WTC11 (cell line): ENCODE measurements around the gene WDR45. TPM values are rescaled to one million over a fixed set of nuclear protein-coding genes. Genes with fewer than 3 reads are reported as not detected.

Source experiments
- ATAC-seq: fragments of 200-7000 bp; cut with Tn5 transposase; 2 replicates; pipeline ENCODE4 v1.10.0; 2021; ENCODE audit warnings: mild to moderate bottlenecking, moderate library complexity
- CTCF ChIA-PET: fragments of 300-600 bp; sonication (Branson Sonifier 250); formaldehyde crosslinking; loops from one replicate; lab custom pipeline; 2021; ENCODE audit warnings: antibody characterized with exemption; lab: Charles Lee
- POLR2A ChIA-PET: fragments of 350-600 bp; sonication (Branson Sonifier 250); formaldehyde crosslinking; loops from one replicate; lab custom pipeline; 2021; ENCODE audit warnings: antibody characterized with exemption; lab: Charles Lee
- DNase-seq: peaks from one replicate; pipeline ENCODE4 v3.0.0; 2021; ENCODE audit warnings: low spot score
- H3K27ac Mint-ChIP-seq: 2 replicates; pipeline ENCODE4 v1.8.0; 2021; ENCODE audit warnings: mixed read lengths
- H3K27me3 Mint-ChIP-seq: 2 replicates; pipeline ENCODE4 v1.8.0; 2021; ENCODE audit warnings: low read depth, mild to moderate bottlenecking, moderate library complexity, mixed read lengths
- H3K36me3 Mint-ChIP-seq: 2 replicates; pipeline ENCODE4 v1.8.0; 2021; ENCODE audit warnings: mixed read lengths
- H3K4me1 Mint-ChIP-seq: 2 replicates; pipeline ENCODE4 v1.8.0; 2022; ENCODE audit warnings: mixed read lengths
- H3K4me3 Mint-ChIP-seq: 2 replicates; pipeline ENCODE4 v1.8.0; 2021; ENCODE audit warnings: mild to moderate bottlenecking, moderate library complexity, mixed read lengths
- H3K9me3 Mint-ChIP-seq: 2 replicates; pipeline ENCODE4 v1.8.0; 2021; ENCODE audit warnings: mixed read lengths
- ARID4B ChIP-seq: sonication (generic); formaldehyde crosslinking; IDR thresholded peaks from 2 replicates; pipeline ENCODE4 v1.8.0; 2023; ENCODE audit warnings: missing genetic modification reagents, mild to moderate bottlenecking, borderline replicate concordance
- CBFB ChIP-seq: sonication (generic); formaldehyde crosslinking; IDR thresholded peaks from 2 replicates; pipeline ENCODE4 v1.8.1; 2022; ENCODE audit warnings: mild to moderate bottlenecking, low read depth, missing genetic modification reagents
- GRHL2 ChIP-seq: fragments of 250-450 bp; sonication (Bioruptor Pico); IDR thresholded peaks from 2 replicates; pipeline ENCODE4 v1.8.0; 2022; ENCODE audit warnings: mild to moderate bottlenecking, moderate library complexity; ENCODE audit not compliant: insufficient replicate concordance, severe bottlenecking
- HMGXB4 ChIP-seq: sonication (generic); formaldehyde crosslinking; IDR thresholded peaks from 2 replicates; pipeline ENCODE4 v1.8.1; 2023; ENCODE audit warnings: mild to moderate bottlenecking, moderate library complexity, missing genetic modification reagents
- IRF1 ChIP-seq: sonication (generic); formaldehyde crosslinking; IDR thresholded peaks from 2 replicates; pipeline ENCODE4 v1.8.0; 2023; ENCODE audit warnings: missing genetic modification reagents
- NFATC4 ChIP-seq: fragments of 250-450 bp; sonication (Bioruptor Pico); IDR thresholded peaks from 2 replicates; pipeline ENCODE4 v1.9.0; 2021; ENCODE audit warnings: mild to moderate bottlenecking
- NFE2L1 ChIP-seq: sonication (generic); formaldehyde crosslinking; IDR thresholded peaks from 2 replicates; pipeline ENCODE4 v1.8.1; 2023; ENCODE audit warnings: missing genetic modification reagents
- NFYB ChIP-seq: sonication (generic); formaldehyde crosslinking; conservative IDR thresholded peaks from 2 replicates; pipeline ENCODE4 v1.8.0; 2022; ENCODE audit warnings: low read depth, missing genetic modification reagents
- PRDM15 ChIP-seq: sonication (generic); formaldehyde crosslinking; IDR thresholded peaks from 2 replicates; pipeline ENCODE4 v1.8.0; 2022; ENCODE audit warnings: missing genetic modification reagents
- PREB ChIP-seq: sonication (generic); formaldehyde crosslinking; IDR thresholded peaks from 2 replicates; pipeline ENCODE4 v1.8.1; 2022; ENCODE audit warnings: mild to moderate bottlenecking, missing genetic modification reagents, moderate library complexity, borderline replicate concordance
- RORB ChIP-seq: fragments of 250-450 bp; sonication (Bioruptor Pico); IDR thresholded peaks from 2 replicates; pipeline ENCODE4 v1.9.0; 2021; ENCODE audit warnings: mild to moderate bottlenecking
- SOX15 ChIP-seq: fragments of 250-450 bp; sonication (Bioruptor Pico); IDR thresholded peaks from 2 replicates; pipeline ENCODE4 v1.9.0; 2021; ENCODE audit warnings: mild to moderate bottlenecking
- TEAD1 ChIP-seq: sonication (generic); formaldehyde crosslinking; IDR thresholded peaks from 2 replicates; pipeline ENCODE4 v1.8.0; 2022; ENCODE audit warnings: mild to moderate bottlenecking, missing genetic modification reagents
- USF2 ChIP-seq: sonication (generic); formaldehyde crosslinking; IDR thresholded peaks from 2 replicates; pipeline ENCODE4 v1.8.1; 2023; ENCODE audit warnings: mild to moderate bottlenecking, missing genetic modification reagents, moderate library complexity
- ZBTB43 ChIP-seq: sonication (generic); formaldehyde crosslinking; IDR thresholded peaks from 2 replicates; pipeline ENCODE4 v1.8.1; 2023; ENCODE audit warnings: mild to moderate bottlenecking, missing genetic modification reagents
- ZNF232 ChIP-seq: sonication (generic); formaldehyde crosslinking; IDR thresholded peaks from 2 replicates; pipeline ENCODE4 v1.8.0; 2022; ENCODE audit warnings: mild to moderate bottlenecking, missing genetic modification reagents
- total RNA-seq: library from RNA; stranded (reverse); gene quantifications from 3 replicates; pipeline ENCODE4 v1.2.3, GENCODE V29; 2021

WDR45 gene
- total RNA-seq, 1 experiment from 2014 or later = 23.9 TPM

GRCh38 chrX:49120091-49120490 lies 40.4 kb upstream of the WDR45 start:
- TF ChIP-seq PREB = no peak
- no peak for TF ChIP-seq ZBTB43
- TF ChIP-seq NFATC4 (CRISPR knock-in tag) = no peak
- TF ChIP-seq CBFB (CRISPR knock-in tag) = no peak
- no peak for TF ChIP-seq USF2 (CRISPR knock-in tag)
- no peak for TF ChIP-seq ARID4B (CRISPR knock-in tag)
- no peak for TF ChIP-seq TEAD1
- TF ChIP-seq NFE2L1 (CRISPR knock-in tag) = no peak
- no peak for TF ChIP-seq HMGXB4 (CRISPR knock-in tag)
- TF ChIP-seq IRF1 (CRISPR knock-in tag) = no peak
- TF ChIP-seq RORB (CRISPR knock-in tag) = no peak
- TF ChIP-seq NFYB (CRISPR knock-in tag) = no peak
- no peak for DNase-seq
- Mint-ChIP-seq H3K9me3 (no peaks in the 10 kb centered on the region), H3K27ac (no peak overlapping the region), H3K4me1 (peaks cover 8% of the 10 kb centered on the region), H3K36me3 (peaks cover 31% of the 10 kb centered on the region), H3K4me3 (no peak overlapping the region), H3K27me3 (no peaks in the 10 kb centered on the region)
- ChIA-PET POLR2A (no interaction called here), CTCF (interaction anchor here (1.0 kb wide), 1 partner anchor 36 kb away, joined by 3 read pairs; no protein-coding TSS in a partner anchor)
- ATAC-seq = no peak

- no peak overlapping the region for H3K27ac Mint-ChIP-seq
- no peaks in the 10 kb centered on the region for H3K4me1 Mint-ChIP-seq
- H3K36me3 Mint-ChIP-seq = peaks cover 33% of the 10 kb centered on the region
- TF ChIP-seq GRHL2 (CRISPR knock-in tag) = no peak
- TF ChIP-seq PRDM15 (CRISPR knock-in tag) = no peak
- TF ChIP-seq IRF1 (CRISPR knock-in tag) = no peak
- no peak for TF ChIP-seq ZNF232 (CRISPR knock-in tag)
- TF ChIP-seq SOX15 (CRISPR knock-in tag) = no peak
- CTCF ChIA-PET = no interaction called here
- no peaks in the 10 kb centered on the region for H3K9me3 Mint-ChIP-seq
- POLR2A ChIA-PET = no interaction called here
- H3K27me3 Mint-ChIP-seq = no peaks in the 10 kb centered on the region
- DNase-seq (no peak), ATAC-seq (no peak)
- H3K4me3 Mint-ChIP-seq = no peak overlapping the region
Measured at GRCh38 chrX:49117581-49117980, 37.9 kb upstream of the WDR45 start.
